NK-92 treated with Interleukin-12 subunit alpha and Interleukin-12 subunit beta, amount 100 ng/mL, for 24 hours (cell line): ENCODE results near the gene GPR75.
"Not testable (repeated sequence)": the region's sequence is repeated elsewhere in the genome, so short reads cannot be mapped to it uniquely, and the experiment has no call there.

Source experiments
- DNase-seq: peaks from one replicate; lab custom pipeline; 2025; lab: John Stamatoyannopoulos, UW

GPR75 gene

DNA sequence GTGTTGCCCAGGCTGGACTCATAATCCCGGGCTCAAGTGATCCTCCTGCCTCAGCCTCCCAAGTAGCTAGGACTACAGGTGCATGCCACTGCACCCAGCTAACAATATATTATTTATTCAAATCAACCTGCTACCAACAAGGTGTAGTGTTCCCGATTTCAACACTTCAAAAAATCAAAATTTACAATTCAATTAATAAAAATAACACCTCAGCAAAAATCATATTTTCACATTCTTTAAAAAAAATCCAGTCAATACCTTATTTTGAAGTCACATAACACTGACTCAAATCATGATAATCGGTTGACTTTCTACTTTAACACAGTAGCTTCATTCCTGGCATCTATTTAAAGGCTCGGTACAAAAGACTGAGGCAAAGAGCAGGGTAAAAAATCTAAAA is 7.2 kb downstream of the GPR75 start:
- DNase-seq, result no peak

DNA sequence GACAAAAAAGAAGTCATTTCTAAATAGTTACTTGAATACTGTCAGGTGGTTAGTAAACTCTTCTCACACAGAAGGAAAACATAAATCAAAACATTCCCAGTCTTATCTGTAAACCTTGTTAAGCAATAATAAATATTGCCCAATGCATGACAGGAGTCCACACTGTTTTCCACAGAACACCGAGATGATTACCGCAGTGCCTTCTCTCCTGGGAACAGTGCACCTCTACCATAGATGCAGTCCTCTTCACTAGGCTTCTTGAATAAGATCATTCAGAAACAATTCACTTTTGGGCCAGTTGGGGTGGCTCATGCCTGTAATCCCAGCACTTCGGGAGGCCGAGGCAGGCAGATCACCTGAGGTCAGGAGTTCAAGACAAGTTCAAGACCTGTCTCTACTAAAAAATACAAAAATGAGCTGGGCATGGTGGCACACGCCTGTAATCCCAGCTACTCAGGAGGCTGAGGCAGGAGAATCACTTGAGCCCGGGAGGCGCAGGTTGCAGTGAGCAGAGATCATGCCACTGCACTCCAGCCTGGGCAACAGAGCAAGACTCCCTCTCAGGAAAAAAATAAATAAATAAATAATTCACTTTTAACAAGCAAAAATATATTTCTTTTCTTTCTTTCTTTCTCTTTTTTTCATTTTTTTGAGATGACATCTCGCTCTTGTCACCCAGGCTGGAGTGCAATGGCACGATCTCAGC is 8.6 kb downstream of the GPR75 start:
- DNase-seq, result not testable (repeated sequence)

GRCh38 chr2:53848062-53848461 is 11.7 kb downstream of the GPR75 start:
- DNase-seq, result no peak

GRCh38 chr2:53843595-53843994 is 16.2 kb downstream of the GPR75 start:
- DNase-seq, result no peak

- no peak for DNase-seq
Observed at GRCh38 chr2:53842891-53843290, 16.9 kb downstream of the GPR75 start.

DNA sequence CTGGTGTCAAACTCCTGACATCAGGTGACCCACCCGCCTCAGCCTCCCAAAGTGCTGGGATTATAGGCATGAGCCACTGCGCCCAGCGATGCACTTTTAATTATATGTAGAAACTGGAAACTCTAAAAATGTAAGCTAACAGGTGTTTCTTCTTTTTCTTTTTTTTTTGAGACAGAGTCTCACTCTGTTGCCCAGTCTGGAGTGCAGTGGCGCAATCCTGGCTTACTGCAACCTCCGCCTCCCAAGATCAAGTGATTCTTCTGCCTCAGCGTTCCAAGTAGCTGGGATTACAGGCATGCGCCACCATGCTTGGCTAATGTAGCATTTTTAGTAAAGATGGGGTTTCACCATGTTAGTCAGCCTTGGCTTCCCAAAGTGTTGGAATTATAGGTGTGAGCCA is 18.1 kb downstream of the GPR75 start:
- DNase-seq, result not testable (repeated sequence)

DNA sequence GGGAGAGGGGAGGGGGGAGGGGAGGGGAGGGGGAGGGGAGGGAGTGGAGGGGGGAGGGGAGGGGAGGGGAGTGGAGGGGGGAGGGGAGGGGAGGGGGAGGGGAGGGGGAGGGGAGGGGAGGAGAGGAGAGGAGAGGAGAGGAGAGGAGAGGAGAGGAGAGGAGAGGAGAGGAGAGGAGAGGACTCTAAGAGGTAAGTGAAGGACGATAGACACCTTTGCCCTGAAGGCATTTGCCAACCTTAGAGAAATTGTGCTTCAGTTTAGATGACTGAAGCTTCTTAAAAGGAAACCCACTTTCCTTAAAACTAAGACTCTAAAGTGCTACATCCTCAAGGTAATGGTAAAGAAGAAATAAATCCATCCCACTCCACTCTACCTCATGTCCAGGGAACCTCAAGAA is 19.2 kb downstream of the GPR75 start:
- DNase-seq, result no peak

DNA sequence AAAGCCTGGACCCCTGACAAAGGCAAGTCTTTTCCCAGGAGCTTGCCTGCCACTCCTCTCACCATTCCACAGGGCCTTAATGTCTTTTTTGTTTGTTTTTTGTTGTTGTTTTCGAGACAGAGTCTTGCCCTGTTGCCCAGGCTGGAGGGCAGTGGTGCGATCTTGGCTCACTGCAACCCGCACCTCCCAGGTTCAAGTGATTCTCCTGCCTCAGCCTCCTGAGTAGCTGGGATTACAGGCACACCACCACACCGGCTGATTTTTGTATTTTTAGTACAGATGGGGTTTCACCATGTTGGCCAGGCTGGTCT is 29.8 kb downstream of the GPR75 start:
- DNase-seq, result not testable (repeated sequence)

DNA sequence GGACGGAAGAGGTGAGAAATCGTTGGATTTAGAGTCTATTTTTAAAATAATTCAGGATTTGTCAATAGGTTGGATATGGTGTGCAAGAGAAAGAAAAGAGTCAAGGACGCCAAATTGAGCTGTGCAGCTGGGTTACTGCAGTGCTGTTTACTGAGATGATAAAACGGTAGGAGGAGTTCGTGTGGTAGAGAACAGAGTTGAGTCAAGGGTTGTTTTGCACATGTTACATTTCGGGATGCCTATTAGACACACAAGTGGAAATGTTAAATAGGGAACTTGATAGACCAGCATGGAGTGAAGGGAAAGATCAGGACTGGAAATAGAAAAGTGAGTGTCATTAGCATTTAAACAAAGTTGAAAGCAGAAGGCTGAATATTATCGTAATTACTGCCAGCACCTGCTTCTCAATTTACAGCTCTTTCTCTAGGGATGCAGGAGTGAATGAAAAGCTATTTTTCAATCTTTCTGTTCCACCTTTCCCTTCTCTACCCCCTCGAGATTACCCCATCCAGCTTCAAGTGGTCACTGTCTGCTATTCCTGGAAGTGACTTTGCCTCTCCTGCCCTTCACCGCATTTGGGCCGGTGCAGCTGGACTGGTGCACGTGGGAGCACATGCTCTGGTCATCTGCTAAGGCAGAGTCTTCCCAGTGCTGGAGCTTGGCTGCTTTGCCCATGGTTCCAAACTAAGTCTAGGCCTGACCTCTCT is 30.3 kb downstream of the GPR75 start:
- DNase-seq, result no peak

DNA sequence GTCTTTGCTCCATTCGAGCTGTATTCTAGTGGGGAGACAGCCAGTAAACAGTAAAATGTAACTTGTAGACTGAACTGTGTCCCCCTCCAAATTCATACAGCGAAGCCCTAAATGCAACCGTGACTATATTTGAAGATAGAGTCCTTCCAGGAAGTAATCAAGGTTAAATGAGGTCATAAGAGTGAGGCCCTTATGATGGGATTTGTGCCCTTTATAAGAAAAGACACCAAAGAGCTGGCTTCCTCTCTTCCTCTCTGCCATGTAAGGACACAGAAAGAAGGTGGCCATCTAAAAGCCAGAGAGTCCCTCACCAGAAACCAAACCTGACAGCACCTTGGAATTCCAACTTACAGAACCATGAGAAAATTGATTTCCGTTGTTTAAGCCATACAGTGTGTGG is 31.4 kb downstream of the GPR75 start:
- DNase-seq, result no peak

GRCh38 chr2:53827398-53828175 is 32.2 kb downstream of the GPR75 start:
- no peak for DNase-seq

DNA sequence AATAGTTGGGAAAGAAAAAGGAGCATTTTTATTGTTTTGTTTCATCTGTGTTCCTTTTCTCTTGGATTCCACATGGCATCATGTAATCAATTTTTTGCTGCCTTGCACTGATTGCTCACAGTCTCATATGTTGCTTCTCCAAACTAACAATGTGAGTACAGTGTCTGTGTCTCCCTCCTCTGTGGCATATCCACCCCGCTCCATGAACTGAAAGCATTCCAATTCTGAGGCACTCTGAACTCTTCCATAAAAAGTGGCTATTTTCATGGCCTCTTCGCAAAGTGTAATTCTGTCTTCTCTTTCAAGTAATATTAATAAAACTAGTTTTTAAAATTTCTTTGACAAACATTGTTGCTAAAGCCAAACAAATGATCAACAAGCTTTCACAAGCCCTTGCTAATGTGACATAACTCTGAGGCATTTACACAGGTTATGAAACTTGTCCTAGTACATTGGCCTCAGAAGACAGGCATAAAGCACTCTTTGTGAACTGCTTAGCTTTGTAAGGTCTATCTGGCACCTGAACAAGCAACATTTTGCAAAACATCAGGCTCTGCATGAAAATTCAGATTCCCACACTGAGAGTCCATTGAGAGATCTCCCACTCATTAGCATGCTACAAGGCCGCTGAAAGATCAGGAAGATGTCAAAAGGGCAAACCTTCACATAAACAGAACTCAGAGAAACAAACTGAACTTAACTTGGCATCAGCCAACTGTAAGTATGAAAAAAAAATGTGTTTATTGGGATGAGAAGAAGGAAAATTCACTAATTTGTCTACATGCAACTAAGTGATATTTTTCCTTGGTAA is 33.0 kb downstream of the GPR75 start:
- DNase-seq, result no peak

DNA sequence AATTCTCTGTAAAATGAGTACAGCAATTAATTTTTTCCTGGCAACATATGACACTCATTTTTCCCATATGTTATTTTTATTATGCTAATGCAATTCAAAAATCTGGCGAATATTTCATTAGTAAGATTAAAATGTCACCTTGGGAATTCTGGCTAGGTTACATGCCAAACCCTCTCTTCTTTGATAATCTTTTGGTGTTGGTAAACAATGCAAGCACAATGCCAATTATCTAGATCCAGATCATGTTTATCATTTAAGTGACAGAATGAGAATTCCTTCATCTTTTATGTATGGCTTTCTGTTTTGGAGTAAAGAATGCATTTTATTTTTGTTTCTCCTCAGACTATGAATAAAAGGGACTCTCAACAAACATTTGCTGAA is 33.7 kb downstream of the GPR75 start:
- DNase-seq, result no peak

DNA sequence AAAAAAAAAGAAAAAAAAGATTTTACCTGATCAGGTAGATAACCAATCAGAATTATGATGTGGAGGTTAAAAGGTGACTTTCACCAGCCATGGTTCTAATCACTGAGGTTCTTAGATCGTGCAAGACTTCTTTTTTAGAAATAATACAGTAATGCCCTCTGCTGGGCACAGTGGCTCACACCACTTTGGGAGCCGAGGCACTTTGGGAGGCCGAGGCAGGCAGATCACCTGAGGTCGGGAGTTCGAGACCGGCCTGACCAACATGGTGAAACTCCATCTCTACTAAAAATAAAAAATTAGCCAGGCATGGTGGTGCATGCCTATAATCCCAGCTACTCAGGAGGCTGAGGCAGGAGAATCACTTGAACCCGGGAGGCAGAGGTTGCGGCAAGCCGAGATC is 36.1 kb downstream of the GPR75 start:
- not testable (repeated sequence) for DNase-seq

DNA sequence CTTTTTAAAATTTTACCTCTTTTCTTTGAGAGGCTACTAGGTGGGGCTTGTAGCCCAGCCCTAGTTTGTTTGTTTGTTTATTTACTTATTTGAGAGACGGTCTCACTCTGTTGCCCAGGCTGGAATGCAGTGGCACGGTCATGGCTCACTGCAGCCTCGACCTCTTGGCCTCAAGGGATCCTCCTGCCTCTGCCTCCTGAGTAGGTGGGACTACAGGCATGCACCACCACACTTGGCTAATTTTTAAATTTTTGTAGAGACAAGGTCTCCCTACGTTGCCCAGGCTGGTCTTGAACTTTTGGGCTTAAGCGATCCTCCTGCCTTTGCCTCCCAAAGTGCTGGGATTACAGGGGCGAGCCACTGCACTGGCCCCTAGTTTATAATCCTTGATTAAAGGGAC is 38.0 kb downstream of the GPR75 start:
- DNase-seq, result no peak

- DNase-seq, result no peak
Observed at GRCh38 chr2:53820711-53821110, 39.1 kb downstream of the GPR75 start.

GRCh38 chr2:53820048-53820447 is 39.7 kb downstream of the GPR75 start:
- no peak for DNase-seq

GRCh38 chr2:53819634-53820033 is 40.1 kb downstream of the GPR75 start:
- no peak for DNase-seq

DNA sequence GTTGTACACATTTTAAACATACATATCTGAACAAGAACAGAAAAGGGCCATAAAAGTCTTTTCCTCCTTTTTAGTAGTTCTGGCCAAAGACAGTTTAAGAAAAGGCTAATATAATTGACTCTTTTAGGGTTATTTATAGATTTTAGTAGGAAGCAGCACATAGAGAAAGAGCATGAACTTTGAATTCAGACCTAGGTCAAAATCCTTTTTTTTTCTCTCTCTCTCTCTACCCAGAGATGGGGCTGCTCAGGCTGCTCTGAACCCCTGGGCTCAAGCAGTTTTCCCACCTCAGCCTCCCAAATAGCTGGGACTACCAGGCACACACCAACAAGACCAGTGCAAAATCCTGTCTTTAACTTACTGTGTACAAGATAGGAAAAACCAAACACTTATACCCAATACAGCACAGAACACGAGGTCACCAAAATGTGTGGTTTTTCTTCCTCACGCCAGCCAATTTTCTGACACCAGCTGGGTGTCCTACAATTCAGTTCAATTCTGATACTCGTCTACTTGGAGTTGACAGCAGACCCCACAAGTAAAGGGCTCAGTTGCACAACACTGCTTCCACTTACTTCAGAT is 40.8 kb downstream of the GPR75 start:
- DNase-seq, result no peak

GRCh38 chr2:53813151-53813550 is 46.6 kb downstream of the GPR75 start:
- DNase-seq, result no peak

- no peak for DNase-seq
Observed at GRCh38 chr2:53811601-53812000, 48.2 kb downstream of the GPR75 start.
